Fibroblast of the conjunctiva (primary cell): ENCODE results near the gene UST.
"Not testable (repeated sequence)": the region's sequence is repeated elsewhere in the genome, so short reads cannot be mapped to it uniquely, and the experiment has no call there.

Source experiments
- DNase-seq: peaks from one replicate; pipeline ENCODE4 v3.0.0-alpha.2; 2010; ENCODE audit warnings: low read depth

The UST gene

DNA sequence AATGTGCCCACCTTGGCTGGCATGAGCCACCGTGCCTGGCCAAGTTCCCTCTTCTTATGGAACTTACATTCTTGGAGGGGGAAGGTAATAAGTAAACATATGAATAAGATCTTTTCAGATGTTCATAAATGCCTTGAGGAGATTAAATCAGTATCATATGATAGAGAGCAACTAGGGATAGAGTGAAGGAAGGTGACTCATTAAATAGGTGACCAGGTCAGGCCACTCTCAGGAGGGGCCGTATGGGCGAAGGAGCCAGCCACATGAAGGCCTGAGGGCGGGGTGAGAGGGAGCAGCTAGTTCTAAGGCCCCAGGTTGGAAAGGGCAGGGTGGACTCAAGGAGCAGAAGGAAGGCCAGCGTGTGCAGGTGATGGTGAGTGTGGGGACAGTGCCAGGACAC is 91.1 kb downstream of the UST start:
- DNase-seq, result no peak

DNA sequence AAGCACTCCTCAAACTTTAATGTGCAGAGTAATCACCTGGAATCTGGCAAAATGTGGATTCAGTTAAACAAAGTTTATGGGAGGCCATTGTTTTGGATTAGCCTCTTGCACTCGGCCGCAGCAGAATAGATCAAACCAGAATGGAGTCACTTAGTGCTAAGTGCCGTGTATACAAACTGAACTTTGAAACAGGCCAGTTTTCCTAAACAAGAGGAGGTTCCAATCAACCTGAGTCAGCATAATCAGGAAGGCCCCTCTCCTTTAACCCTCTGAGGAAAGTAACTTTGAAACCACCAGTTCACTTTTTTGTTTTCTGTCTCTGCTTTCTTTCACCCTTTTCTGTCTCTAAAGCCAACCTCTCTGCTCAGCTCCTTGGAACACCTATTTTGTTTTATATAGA is 92.2 kb downstream of the UST start:
- no peak for DNase-seq

DNA sequence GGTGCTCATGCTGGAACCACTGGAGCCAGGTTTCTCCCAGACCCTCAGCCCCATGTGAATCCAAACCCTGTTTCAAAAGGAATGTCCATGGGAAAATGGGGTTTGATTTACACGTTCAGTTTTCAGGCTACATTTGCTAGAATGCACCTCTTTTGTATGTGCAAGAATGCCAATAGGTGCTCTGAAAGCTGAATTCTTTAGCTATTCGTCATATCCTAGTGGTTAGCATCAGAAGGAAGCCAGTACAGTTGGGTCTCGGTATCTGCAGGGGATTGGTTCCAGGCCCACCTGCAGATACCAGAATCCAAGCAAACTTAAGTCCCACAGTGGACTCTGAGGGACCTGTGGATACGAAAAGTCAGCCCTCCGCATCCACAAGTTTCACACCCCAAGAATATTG is 93.4 kb downstream of the UST start:
- no peak for DNase-seq

DNA sequence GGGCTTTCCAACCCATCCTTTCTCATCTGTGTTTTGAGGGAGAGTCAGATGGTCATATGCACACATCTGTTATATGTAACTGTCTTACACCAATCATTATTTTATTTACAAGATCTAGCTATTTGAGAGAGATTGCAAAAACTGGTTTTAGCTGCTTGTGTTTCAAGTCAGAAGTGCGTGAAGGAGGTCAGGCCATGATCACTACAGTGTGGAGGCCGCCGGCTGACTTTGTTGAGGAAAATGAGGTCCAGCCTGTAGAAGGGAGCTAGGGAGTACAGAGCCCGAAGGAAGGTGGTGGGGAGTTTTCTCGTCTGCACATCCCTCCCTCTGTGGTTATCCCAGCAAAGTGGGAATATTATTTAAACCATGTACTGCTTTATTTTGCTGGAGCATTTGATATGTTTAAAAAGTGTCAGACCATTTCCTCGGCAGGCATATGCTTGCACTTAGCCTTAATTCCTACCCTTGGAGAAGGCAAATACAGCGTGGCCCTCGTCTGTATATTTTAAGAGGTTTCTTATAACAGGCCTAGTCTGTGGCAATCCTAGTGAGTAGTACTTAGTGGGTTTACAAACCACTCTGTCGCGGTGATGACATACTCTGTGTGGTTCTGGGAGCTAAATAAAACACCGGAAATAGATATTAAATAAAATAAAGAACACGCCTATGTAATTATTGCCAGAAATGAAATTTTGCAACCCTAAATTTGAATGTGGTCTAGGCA is 95.6 kb downstream of the UST start:
- no peak for DNase-seq

DNA sequence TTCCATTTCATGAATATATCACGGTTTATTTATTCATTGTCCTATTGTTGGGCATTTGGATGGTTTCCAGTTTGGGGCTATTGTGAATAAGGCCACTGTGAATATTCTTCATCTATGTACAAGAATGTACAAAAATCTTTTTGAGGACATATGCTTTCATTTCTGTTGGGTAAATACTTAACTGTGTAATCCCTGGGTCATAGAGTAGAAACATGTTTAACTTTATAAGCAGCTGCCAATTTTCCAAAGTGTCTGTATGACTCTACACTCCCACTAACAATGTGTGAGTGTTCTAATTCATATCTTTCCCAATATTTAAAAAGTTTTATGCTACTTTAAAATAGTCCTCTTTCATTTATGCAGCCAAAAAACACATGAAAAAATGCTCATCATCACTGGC is 98.6 kb downstream of the UST start:
- DNase-seq, result no peak

DNA sequence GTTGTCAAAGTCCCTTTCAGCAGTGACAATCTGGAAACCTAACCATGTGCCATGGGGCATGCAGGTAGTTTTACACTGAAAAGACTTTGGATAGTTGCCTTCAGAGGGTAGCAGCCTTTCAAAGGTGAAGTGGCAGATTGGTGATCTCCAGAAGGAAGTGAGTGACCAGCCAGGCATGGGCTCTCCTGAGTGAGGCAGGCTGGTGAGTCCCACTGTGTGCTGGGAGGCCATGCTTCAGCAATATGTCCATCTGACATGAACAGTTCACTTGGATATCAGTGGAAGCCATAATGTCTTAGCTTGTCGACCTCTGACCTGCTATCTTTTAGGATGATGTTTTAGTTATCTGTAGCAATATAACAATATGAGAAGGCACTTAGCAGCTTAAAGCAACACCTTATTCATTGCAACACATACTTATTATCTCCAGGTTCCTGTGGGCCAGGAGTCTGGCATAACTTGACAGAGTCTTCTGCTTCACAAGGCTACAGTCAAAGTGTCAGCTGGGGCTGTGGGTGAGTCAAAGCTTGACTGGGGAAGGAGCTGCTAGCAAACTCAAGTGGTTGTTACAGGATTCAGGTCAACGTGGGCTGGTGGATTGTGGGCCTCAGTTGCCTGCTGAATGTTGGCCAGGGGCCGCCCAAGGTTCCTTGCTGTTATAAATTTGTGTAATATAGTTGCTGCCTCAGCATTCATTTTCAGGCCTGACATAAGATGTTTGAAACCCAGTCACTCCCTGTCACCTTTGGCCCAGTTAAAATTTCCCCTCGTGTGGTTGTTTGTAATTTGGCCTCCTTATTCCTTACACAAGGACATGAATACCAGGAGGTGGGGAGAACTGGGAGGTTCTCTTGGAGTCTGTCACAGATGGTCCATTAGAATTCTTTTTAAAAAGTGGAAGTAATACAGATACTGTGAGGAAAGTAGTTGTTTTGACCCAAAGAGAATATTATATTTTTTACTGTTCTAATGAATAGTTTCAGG is 100.2 kb downstream of the UST start:
- no peak for DNase-seq

DNA sequence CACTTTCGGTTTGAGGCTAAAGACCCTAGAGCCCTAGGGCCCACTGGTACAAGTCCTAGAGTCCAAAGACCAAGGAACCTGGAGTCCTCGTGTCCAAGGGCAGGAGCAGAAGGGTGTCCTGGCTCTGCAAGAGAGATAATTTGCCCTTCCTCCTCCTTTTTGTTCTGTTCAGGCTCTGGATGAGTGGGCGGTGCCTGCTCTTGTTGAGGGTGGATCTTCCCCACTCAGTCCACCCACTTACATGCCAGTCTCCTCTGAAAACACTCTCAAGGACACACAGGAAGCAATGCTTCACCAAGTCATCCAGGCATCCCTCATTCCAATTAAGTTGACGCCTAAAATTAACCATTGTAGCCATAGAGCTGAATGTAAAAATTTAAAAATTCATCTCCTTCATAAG is 102.1 kb downstream of the UST start:
- no peak for DNase-seq

DNA sequence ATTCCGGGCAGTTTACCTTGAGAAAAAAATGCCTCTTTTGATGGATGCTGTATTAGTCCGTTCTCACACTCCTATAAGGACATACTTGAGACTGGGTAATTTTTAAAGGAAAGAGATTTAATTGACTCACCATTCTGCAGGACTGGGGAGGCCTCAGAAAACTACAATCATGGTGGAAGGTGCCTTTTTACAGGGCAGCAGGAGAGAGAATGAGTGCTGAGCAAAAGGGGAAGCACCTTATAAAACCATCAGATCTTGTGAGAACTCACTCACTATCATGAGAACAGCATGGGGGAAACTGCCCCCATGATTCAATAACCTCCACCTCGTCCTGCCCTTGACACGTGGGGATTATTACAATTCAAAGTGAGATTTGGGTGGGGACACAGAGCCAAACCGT is 102.6 kb downstream of the UST start:
- not testable (repeated sequence) for DNase-seq

DNA sequence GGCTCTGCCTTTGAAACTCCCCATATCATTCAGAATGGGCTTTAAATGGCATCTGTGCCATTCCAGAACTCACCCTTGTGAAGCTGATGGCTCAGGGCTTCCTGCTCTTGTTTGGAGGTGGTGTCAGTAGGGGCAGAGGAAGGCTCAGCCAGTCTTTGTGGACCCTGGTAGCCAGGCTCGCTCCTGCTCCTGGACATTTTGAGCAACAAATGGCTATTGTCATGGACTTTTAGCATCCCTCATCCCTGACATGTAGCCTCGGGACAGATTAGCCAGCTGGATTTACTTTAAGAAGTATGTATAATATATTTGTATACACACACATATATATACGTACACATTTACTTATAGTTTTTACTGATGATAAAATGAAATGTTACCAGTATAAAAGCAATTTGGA is 104.1 kb downstream of the UST start:
- no peak for DNase-seq

DNA sequence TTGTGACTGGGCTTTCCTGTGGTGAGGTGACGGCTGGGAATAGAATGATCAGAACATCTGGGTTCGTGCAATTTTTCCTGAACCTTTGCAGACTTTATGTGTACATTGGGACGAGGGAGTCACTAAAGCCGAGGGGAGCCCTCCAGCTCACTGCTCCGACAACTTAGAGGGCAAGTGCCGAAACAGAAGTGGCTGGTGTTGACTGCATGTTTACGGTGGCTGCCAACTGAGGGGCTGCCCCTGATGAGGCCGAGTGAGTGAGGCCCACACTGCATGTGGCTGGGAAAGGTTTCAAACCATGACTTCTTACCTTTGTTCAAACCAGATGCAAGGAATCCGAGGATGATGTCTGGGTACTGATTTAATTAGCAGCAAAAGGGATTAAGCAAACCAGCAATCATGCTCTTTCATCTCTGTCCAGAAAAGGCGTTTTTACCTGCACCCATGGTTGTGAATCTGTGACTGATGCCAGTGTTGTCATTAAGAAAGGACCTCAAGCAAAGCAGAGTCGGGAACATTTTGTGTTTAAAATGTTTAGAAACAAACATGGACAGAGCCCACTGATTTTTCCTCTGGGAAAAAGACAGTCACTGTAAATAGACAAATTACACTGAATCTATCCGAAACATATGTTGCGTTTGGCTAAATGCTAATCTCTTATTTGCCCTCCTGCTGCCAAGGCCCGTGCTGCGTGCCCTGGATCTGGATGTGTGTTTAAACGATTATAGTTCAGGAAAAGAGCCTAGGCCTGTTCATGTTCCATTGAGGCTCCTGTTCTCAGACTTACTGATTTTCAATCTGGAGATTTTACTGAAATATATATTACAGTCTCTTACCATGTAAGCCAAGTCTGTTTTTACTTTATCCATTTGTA is 105.1 kb downstream of the UST start:
- DNase-seq, result no peak

DNA sequence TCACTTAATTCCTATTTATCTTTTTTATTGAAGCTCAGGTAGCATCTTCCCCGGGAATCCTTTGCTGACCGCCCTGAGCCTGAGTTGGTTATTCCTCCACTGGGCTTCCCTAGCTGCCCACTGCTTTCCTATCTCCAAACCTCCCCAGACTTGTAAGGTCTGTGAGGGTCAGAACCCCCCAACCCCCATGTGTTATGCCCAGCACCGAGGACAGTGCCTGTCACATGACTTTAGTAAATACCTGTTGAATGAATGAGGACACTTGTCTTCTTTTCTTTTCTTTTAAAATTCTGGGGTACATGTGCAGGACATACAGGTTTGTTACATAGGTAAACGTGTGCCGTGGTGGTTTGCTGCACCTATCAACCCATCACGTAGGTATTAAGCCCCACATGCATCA is 105.9 kb downstream of the UST start:
- no peak for DNase-seq

DNA sequence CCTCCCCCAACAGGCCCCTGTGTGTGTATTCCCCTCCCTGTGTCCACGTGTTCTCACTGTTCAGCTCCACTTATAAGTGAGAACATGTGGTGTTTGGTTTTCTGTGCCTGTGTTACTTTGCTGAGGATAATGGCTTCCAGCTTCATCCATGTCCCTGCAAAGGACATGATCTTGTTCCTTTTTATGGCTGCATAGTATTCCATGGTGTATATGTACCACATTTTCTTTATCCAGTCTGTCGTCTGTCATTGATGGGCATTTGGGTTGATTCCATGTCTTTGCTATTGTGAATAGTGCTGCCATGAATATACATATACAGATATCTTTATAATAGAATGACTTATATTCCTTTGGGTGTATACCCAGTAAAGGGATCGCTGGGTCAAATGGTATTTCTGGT is 106.3 kb downstream of the UST start:
- not testable (repeated sequence) for DNase-seq

DNA sequence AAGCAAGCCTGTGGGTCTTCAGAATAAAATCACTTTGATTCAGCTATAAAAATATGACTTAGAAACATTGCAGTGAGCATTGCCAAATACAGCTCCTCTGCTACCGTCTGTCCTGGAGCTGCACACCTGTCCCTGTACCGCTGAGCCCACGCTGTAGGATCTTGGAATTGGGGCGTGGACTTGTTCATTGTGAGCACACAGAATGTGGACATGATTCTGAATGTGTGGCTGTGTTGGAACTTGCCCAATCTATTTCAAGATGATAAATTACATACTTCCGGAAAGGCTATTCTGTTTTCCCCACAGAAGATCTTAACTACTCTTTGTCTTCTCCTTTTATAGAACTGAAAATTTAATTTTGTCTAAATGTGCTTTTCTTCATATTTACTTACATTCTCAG is 107.3 kb downstream of the UST start:
- DNase-seq, result no peak

DNA sequence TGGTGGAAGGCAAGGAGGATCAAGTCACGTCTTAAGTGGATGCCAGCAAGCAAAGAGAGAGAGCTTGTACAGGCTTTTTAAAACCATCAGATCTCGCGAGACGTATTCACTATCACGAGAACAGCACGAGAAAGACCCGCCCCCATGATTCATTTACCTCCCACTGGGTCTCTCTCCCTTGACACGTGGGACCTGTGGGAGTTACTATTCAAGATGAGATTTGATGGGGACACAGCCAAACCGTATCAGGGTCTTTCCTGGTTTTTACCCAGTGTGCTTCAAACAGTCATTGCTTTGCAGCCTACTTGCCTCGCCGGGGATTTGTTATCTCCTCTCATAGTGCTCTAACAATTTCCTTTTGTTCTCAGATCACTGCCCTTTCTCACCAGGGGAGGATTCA is 108.2 kb downstream of the UST start:
- no peak for DNase-seq

DNA sequence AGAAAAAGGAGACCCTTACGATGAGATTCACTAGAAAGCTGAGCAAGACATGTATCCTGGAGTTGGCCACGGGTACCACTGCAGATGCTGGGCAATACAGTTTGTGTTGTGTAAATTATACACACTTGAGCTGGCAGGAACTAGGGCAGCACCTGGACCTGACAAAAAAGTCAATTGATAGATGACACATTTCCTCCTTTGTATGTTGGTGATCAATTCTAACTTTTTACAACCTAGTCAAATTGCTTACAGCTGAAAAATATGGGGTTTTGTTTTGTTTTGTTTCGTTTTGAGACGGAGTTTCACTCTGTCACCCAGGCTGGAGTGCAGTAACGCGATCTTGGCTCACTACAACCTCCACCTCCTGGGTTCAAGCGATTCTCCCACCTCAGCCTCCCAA is 108.9 kb downstream of the UST start:
- no peak for DNase-seq

DNA sequence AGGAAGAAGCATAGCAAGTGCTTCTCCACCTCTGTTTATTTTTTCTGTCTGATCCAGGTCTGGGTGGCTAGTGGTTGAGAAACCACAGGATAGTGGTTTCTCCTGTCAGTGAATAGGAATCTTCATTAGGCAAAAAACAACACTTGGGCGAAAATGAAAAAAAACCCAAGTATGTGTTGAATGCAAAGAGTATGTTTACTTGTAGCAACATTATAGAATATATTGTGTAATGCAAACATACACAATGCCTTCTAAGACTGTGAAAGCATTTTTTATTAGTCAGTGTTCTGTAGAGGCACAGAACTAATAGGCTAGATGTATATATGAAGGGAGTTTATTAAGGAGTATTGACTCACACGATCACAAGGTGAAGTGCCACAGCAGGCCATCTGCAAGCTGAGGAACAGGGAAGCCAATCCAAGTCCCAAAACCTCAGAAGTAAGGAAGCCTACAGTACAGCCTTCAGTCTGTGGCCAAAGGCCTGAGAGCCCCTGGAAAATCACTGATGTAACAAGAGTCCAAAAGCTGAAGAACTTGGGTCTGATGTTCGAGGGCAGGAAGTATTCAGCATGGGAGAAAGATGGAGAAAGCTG is 111.1 kb downstream of the UST start:
- DNase-seq, result no peak

DNA sequence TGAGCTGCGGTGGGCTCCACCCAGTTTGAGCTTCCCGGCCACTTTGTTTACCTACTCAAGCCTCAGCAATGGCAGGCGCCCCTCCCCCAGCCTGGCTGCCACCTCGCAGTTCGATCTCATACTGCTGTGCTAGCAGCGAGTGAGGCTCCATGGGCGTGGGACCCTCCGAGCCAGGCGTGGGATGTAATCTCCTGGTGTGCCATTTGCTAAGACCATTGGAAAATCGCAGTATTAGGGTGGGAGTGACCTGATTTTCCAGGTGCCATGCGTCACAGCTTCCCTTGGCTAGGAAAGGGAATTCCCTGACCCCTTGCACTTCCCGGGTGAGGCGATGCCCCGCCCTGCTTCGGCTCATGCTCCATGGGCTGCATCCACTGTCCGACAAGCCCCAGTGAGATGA is 117.3 kb downstream of the UST start:
- DNase-seq, result not testable (repeated sequence)

DNA sequence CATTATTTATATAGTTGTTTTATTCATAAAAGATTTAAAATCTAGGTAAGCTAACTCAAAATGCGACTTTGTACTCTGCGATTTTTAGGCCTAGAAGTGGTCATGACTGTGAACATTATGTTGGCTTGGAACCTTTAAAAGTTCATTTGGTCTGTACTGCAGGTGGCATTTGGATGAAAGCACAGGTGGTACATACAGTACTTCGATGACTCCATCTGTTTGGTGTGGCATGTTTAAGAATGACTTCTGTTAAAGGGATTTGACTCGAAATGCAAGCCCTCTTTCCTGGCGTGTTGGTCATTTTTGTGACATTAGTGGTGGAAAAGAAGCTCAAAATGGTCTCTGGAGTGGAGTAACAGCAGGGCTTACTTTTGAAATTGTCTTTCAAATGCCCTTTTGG is 118.1 kb downstream of the UST start:
- no peak for DNase-seq

DNA sequence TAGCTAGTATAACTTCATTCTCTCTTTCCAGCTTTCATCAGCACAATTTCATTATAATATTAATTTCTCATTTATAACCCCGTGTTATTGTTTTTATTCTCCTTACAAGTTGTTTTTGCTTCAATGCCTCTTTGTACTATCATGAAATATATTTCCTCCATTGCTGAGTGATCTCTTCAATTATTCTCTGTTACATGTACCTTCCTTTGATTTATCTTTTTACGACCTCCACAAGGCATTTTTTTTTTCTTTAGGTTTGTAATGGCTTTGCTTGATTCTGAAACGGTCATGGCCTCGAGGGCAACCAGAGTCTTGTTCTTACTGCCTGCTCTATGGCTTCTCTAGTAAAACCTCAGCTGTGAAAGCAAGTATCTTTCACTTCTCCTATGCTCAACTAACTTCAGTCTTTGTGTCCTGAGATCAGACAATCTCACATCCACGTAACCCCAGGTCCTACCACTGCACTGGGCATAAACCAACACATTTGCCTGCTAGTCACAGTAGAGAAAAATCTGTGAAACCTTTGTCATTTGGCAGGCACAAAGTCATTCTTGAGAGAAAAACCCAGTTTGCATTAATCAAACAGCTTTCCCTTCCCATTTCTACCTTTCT is 119.9 kb downstream of the UST start:
- DNase-seq, result no peak

DNA sequence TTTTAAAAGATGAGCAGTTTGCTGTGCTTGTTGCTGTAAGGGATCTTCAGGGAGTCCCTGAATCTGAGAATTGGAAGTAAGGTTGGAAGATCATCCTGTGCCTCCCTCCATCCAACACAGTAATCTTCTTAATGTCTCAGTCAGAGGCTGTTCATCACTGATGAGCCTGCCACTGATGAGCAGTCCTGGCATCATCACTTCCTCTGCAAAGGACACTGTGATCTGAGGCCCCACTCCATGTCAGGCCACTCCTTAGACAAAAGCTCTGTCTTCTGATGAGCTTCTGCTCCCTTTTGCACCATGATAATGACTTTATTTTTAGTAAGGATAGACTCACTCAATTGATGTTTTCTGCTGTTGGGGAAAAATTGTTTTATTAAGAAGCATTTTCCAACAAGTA is 121.0 kb downstream of the UST start:
- DNase-seq, result no peak

DNA sequence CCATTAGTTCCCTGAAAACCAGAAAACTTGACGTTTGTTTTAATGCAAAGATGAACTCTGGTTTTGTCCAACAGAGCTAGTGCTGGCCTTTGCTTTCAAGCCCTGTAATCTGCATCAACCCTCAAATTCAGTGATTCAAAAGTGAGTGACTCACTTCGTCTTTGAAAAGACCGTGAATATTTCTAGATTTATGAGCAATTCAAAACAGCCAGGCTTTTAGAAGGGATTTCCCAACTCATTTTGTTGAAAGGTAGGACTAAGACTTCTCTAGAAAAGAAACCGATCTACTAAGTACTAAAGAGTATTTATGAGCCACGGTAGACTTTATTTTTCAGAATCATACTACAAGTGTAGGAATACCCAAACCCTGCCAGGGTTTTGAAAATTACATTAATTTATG is 121.5 kb downstream of the UST start:
- DNase-seq, result no peak

DNA sequence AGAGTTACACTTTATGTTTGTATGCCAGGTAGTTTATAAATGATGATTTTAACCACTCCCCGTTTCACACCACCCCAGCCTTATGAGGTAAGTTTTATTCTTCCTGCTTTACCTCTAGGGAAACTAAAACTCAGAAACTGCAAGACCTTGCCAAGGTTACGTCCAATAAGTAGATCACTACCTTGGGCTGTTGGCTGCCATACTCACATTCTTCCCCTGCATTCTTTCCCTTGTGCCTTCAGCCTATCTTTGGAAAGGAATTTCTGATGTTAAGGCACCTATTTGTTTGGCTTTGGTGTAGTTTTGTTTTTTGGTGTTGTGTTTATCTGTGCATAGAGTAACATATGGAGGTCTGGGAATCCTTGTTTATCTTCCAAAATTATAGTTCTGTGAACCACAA is 122.1 kb downstream of the UST start:
- no peak for DNase-seq
